ENCODE measurements around the gene GCLC. TPM values are rescaled to one million over a fixed set of nuclear protein-coding genes. Genes with fewer than 3 reads are reported as not detected.
"Not testable (repeated sequence)": the region's sequence is repeated elsewhere in the genome, so short reads cannot be mapped to it uniquely, and the experiment has no call there.

The GCLC gene
- total RNA-seq, 1 donor: 19.5 TPM

GRCh38 chr6:53496797-53497375 is 48.0 kb downstream of the GCLC start:
- Histone ChIP-seq H3K27me3 (ENCODE audit: insufficient read depth, low read length) (peaks cover 4% of the 10 kb centered on the region), H3K4me3 (ENCODE audit: low read length) (no peak overlapping the region), H3K9me3 (ENCODE audit: low read depth, low read length) (no peaks in the 10 kb centered on the region), H3K4me1 (ENCODE audit: insufficient read depth, low read length) (no peaks in the 10 kb centered on the region)

- Histone ChIP-seq H3K4me3 (ENCODE audit: low read length) (no peak overlapping the region), H3K4me1 (ENCODE audit: insufficient read depth, low read length) (no peaks in the 10 kb centered on the region), H3K27me3 (ENCODE audit: insufficient read depth, low read length) (peaks cover 4% of the 10 kb centered on the region), H3K9me3 (ENCODE audit: low read depth, low read length) (no peaks in the 10 kb centered on the region)
Observed at GRCh38 chr6:53495506-53496499, 49.1 kb downstream of the GCLC start.

GRCh38 chr6:53494076-53494475 is 50.8 kb downstream of the GCLC start:
- H3K9me3 ChIP-seq (ENCODE audit: low read depth, low read length): no peaks in the 10 kb centered on the region
- H3K4me1 ChIP-seq (ENCODE audit: insufficient read depth, low read length): no peaks in the 10 kb centered on the region
- peaks cover 4% of the 10 kb centered on the region for H3K27me3 ChIP-seq (ENCODE audit: insufficient read depth, low read length)
- H3K4me3 ChIP-seq (ENCODE audit: low read length): no peak overlapping the region

- Histone ChIP-seq H3K4me1 (ENCODE audit: insufficient read depth, low read length) (no peaks in the 10 kb centered on the region), H3K27me3 (ENCODE audit: insufficient read depth, low read length) (peaks cover 4% of the 10 kb centered on the region), H3K4me3 (ENCODE audit: low read length) (no peak overlapping the region), H3K9me3 (ENCODE audit: low read depth, low read length) (no peaks in the 10 kb centered on the region)
Observed at GRCh38 chr6:53493635-53494025, 51.3 kb downstream of the GCLC start.

- H3K4me1 ChIP-seq (ENCODE audit: insufficient read depth, low read length): no peaks in the 10 kb centered on the region
- H3K27me3 ChIP-seq (ENCODE audit: insufficient read depth, low read length): peaks cover 4% of the 10 kb centered on the region
- no peak overlapping the region for H3K4me3 ChIP-seq (ENCODE audit: low read length)
- no peaks in the 10 kb centered on the region for H3K9me3 ChIP-seq (ENCODE audit: low read depth, low read length)
Observed at GRCh38 chr6:53492860-53493634, 51.9 kb downstream of the GCLC start.

GRCh38 chr6:53487080-53487479 is 57.8 kb downstream of the GCLC start:
- Histone ChIP-seq H3K9me3 (ENCODE audit: low read depth, low read length) (no peaks in the 10 kb centered on the region), H3K4me3 (ENCODE audit: low read length) (no peak overlapping the region), H3K27me3 (ENCODE audit: insufficient read depth, low read length) (peaks cover 20% of the 10 kb centered on the region), H3K4me1 (ENCODE audit: insufficient read depth, low read length) (peaks cover 23% of the 10 kb centered on the region)

- peaks cover 20% of the 10 kb centered on the region for H3K27me3 ChIP-seq (ENCODE audit: insufficient read depth, low read length)
- H3K4me3 ChIP-seq (ENCODE audit: low read length): no peak overlapping the region
- H3K4me1 ChIP-seq (ENCODE audit: insufficient read depth, low read length): peaks cover 27% of the 10 kb centered on the region
- no peaks in the 10 kb centered on the region for H3K9me3 ChIP-seq (ENCODE audit: low read depth, low read length)
Observed at GRCh38 chr6:53486679-53487078, 58.2 kb downstream of the GCLC start.

GRCh38 chr6:53484476-53485280 is 60.2 kb downstream of the GCLC start:
- Histone ChIP-seq H3K9me3 (ENCODE audit: low read depth, low read length) (no peaks in the 10 kb centered on the region), H3K27me3 (ENCODE audit: insufficient read depth, low read length) (peaks cover 20% of the 10 kb centered on the region), H3K4me1 (ENCODE audit: insufficient read depth, low read length) (peaks cover 32% of the 10 kb centered on the region), H3K4me3 (ENCODE audit: low read length) (no peak overlapping the region)

GRCh38 chr6:53483423-53484353 is 61.2 kb downstream of the GCLC start:
- H3K9me3 ChIP-seq (ENCODE audit: low read depth, low read length): no peaks in the 10 kb centered on the region
- H3K4me3 ChIP-seq (ENCODE audit: low read length): no peak overlapping the region
- H3K27me3 ChIP-seq (ENCODE audit: insufficient read depth, low read length): peaks cover 20% of the 10 kb centered on the region
- peaks cover 32% of the 10 kb centered on the region for H3K4me1 ChIP-seq (ENCODE audit: insufficient read depth, low read length)

- Histone ChIP-seq H3K9me3 (ENCODE audit: low read depth, low read length) (no peaks in the 10 kb centered on the region), H3K27me3 (ENCODE audit: insufficient read depth, low read length) (peaks cover 14% of the 10 kb centered on the region), H3K4me3 (ENCODE audit: low read length) (no peak overlapping the region), H3K4me1 (ENCODE audit: insufficient read depth, low read length) (peaks cover 32% of the 10 kb centered on the region)
Observed at GRCh38 chr6:53481323-53481722, 63.6 kb downstream of the GCLC start.

- H3K4me1 ChIP-seq (ENCODE audit: insufficient read depth, low read length): peaks cover 32% of the 10 kb centered on the region
- not testable (repeated sequence) for H3K27me3 ChIP-seq (ENCODE audit: insufficient read depth, low read length); H3K9me3 ChIP-seq (ENCODE audit: low read depth, low read length); H3K4me3 ChIP-seq (ENCODE audit: low read length)
Observed at GRCh38 chr6:53480774-53481173, 64.1 kb downstream of the GCLC start.

GRCh38 chr6:53479871-53480270 is 65.0 kb downstream of the GCLC start:
- H3K27me3 ChIP-seq (ENCODE audit: insufficient read depth, low read length): peaks cover under 1% of the 10 kb centered on the region
- no peaks in the 10 kb centered on the region for H3K9me3 ChIP-seq (ENCODE audit: low read depth, low read length)
- no peak overlapping the region for H3K4me3 ChIP-seq (ENCODE audit: low read length)
- peaks cover 32% of the 10 kb centered on the region for H3K4me1 ChIP-seq (ENCODE audit: insufficient read depth, low read length)

- no peaks in the 10 kb centered on the region for H3K27me3 ChIP-seq (ENCODE audit: insufficient read depth, low read length)
- no peak overlapping the region for H3K4me3 ChIP-seq (ENCODE audit: low read length)
- no peaks in the 10 kb centered on the region for H3K9me3 ChIP-seq (ENCODE audit: low read depth, low read length)
- peaks cover 7% of the 10 kb centered on the region for H3K4me1 ChIP-seq (ENCODE audit: insufficient read depth, low read length)
Observed at GRCh38 chr6:53476964-53477363, 67.9 kb downstream of the GCLC start.

GRCh38 chr6:53474010-53474409 is 70.9 kb downstream of the GCLC start:
- Histone ChIP-seq H3K27me3 (ENCODE audit: insufficient read depth, low read length) (no peaks in the 10 kb centered on the region), H3K4me1 (ENCODE audit: insufficient read depth, low read length) (no peaks in the 10 kb centered on the region), H3K4me3 (ENCODE audit: low read length) (no peak overlapping the region), H3K9me3 (ENCODE audit: low read depth, low read length) (no peaks in the 10 kb centered on the region)
